GM19455 (cell line): ENCODE measurements around the gene DCTN2.
"Not testable (repeated sequence)": the region's sequence is repeated elsewhere in the genome, so short reads cannot be mapped to it uniquely, and the experiment has no call there.

Experiments used
- ATAC-seq: cut with Tn5 transposase; IDR thresholded peaks from one replicate; pipeline ENCODE4 v1.9.1; 2021; ENCODE audit not compliant: unreplicated experiment

DCTN2 gene

DNA sequence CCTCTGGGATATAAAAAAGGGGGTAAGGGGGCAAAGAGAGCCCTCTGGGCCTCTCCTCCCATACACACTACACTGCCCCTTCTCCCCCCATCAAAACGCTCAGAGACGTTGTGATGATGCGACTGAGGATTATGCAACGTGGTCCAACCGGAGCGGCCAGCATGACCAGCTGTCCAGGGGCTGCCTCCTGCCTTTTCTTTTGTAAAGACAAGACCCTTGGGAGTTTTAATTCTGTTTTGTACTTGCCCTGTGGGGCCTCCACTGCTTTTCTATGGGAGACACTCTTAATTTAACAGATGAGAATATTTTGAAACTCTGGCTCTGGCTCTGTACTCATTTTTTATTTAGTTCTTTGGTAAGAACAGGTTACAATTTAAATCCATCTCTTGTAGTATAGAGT, 17.2 kb downstream of the DCTN2 start:
- no peak for ATAC-seq

DNA sequence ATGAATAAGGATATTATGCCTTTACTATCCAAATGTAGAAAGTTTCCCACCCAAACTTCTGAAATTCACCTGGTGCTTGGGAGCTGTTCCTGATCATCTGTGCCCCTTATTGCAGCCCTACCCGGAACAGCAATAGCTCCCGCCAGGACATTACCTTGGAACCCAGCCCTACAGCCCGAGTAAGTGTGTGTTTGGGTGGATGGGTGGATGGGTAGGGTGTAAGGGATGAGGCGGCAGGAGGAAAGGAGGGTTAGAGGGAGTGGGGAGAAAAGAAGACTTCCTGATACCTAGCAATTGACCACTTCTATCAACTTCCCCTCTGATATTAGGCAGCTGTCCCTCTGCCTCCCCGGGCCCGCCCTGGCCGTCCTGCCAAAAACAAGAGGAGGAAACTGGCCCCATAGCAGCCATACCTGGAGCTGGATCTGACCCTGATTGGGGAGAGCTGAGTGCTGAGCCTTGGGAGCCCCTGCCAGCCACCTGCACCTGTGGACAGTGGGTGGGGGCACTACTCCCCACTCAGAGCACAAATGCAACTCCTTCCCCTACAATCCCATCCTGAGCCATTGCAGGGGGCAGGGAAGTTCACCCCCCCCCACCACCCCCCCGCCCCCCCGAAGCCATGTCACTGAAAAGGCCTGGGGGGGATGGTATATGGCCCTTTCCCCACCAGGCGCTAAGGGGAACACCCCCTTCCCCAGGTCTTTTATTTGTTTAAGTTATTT, 18.0 kb downstream of the DCTN2 start:
- no peak for ATAC-seq

DNA sequence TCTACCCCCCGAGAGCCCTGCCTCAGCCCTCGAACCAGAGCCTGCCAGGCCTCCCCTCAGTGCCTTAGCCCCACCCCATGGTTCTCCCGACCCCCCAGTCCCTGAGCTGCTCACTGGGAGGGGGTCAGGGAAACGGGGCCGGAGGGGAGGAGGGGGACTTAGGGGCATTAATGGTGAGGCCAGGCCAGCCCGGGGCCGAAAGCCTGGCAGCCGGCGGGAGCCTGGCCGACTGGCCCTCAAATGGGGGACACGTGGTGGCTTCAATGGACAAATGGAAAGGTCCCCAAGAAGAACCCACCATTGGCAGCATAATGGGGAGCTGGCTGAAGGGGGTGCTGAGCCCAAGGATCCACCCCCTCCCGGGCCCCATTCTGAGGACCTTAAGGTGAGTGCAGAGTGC, 18.8 kb downstream of the DCTN2 start:
- ATAC-seq, result no peak

DNA sequence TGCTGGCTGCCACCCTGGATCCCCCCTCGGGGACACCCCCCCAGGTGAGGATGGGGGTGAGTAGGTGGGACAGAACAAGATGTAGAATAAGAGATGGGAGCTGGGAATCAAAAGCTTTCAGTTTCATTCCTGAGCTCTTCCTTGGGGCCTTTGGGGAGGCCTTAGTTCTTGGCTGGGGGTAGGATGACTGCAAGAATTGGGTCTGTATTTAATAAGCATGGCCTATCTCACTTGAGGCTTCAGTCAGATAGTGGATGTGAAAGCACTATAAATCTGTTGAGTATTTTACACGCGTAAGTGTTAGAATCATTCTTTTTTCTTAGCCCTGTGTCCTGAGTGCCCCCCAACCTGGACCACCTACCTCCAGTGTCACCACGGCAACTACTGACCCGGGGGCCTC, 19.8 kb downstream of the DCTN2 start:
- ATAC-seq, result no peak

DNA sequence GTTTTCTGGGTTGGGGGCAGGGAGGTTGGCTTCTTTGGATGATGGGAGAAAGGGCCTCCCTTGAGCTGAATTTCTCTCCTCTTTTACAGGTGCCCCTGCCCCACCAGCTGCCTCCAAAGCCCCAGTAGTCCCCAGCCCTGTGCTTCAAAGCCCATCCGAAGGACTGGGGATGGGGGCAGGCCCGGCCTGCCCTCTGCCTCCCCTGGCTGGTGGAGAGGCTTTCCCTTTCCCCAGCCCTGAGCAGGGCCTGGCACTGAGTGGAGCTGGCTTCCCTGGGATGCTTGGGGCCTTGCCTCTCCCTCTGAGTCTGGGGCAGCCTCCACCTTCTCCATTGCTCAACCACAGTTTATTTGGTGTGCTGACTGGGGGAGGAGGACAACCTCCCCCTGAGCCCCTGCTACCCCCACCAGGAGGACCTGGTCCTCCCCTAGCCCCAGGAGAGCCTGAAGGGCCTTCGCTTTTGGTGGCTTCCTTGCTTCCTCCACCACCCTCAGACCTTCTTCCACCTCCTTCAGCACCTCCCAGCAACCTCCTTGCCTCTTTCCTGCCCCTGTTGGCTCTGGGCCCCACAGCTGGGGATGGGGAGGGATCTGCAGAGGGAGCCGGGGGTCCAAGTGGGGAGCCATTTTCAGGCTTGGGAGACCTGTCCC, 20.4 kb downstream of the DCTN2 start:
- no peak for ATAC-seq

DNA sequence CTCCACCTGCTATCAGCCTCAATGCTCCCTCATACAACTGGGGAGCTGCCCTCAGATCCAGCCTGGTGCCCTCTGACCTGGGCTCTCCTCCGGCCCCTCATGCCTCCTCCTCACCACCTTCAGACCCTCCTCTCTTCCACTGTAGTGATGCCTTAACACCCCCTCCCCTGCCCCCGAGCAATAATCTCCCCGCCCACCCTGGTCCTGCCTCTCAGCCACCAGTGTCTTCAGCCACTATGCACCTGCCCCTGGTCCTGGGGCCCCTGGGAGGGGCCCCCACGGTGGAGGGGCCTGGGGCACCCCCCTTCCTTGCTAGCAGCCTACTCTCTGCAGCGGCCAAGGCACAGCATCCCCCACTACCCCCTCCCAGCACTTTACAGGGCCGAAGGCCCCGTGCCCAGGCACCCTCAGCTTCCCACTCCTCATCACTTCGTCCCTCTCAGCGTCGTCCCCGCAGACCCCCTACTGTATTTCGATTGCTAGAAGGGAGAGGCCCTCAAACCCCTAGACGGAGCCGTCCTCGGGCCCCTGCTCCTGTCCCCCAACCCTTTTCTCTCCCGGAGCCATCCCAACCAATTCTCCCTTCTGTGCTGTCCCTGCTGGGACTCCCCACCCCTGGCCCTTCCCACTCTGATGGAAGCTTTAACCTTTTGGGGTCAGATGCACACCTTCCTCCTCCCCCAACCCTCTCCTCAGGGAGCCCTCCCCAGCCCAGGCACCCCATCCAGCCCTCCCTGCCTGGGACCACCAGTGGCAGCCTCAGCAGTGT, 21.2 kb downstream of the DCTN2 start:
- ATAC-seq, result no peak

DNA sequence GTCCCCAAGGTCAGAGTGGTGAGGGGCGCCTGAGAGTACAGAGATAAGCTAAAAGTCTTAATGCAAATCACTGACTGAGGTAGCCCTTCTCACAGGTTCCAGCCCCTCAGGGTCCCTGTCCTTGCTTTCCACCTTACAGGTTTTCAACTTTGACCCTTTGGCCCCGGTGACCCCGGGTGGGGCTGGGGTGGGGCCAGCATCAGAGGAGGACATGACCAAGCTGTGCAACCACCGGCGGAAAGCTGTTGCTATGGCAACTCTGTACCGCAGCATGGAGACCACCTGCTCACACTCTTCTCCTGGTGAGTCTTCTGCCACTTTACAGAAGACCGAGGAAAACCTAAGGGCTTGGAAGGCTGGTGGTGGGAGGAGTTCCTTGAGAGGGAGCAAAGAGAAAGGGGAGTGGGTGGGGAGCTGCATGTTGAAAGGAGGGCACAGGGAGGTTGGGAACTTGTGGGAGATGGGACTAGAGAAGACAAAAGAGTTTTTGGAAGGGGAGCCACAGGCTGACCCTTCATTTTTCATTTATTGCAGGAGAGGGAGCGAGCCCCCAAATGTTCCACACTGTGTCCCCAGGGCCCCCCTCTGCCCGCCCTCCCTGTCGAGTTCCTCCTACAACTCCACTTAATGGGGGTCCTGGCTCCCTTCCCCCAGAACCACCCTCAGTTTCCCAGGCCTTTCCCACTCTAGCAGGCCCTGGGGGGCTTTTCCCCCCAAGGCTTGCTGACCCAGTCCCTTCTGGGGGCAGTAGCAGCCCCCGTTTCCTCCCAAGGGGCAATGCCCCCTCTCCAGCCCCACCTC, 22.0 kb downstream of the DCTN2 start:
- no peak for ATAC-seq

DNA sequence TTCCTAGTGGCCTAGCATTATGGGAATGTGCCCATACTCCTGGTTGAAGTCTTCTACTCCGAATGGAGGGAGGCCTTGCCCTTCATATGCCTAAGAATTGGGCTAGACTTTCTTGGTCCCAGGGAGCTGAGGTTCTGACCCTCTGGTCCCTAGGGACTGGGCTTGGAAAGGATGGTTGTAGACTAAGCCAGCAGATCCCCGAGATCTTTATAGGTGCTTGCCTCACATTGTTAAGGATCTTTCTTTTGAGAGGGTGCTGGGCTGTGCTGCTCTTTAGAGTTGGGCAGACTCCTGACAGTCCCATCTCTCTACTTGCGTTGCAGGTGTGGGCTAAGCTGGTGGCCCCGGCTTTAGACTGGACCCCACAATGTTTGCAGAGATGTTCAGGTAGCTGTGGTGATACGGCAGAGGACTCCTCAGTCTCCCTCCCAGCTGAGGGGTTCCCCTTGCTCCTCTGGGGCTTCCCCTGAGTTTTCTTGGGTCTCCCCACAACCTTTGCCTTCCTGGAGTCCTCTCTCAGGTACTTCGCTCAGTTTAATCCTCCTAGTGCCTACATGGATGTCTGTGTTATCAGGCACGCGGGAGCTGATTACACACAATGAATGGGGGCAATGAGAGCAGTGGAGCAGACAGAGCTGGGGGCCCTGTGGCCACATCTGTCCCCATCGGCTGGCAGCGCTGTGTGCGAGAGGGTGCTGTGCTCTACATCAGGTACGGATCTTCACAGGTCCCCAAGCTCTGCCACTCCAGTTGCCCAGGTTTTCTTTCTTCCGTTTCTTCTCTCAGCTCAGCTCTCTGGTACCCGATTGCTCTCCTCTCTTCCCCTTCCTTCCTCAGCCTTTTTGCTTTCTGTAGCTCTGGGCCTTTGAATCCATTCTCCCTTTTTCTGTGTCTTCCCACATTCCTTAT, 23.0 kb downstream of the DCTN2 start:
- no peak for ATAC-seq

DNA sequence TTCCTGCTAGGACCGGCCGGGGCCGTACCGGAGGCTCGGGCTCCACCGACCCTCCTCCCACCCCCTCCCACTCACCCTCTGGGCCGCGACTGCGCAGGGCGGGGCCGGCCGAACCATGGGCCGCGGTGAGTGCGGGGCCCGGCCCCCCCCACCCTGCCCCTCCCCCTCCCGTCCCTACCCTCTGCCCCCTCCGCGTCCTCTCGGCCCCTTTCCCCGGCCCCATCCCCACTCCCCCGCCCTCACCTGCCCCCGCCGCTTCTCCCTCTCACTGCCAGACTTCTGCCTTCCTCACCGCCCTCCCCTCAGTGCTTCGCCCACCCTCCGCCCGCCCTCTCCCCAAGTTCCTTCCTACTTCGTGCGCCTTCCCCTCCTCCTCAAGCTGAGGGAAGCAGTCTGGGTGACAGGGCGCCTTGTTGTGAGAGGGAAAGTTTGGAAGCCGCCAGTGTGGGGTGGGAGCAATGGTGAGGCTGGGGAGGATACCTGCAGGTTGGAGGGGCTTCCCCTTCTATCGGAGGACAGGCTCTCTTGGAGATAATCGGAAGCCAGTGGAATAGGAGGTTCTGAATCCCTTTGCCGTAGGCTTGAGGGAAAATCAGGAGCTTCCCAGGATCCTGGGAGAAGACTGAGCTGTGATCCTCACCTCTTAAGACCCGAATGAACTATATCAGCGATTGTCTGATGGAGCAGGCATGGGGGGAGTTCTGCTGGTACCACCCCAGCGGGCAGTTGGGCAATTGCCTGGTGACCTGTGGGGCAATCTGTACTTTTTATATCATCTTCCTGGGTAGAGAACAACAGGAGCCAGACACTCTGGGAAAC, 23.9 kb downstream of the DCTN2 start:
- ATAC-seq, result no peak

DNA sequence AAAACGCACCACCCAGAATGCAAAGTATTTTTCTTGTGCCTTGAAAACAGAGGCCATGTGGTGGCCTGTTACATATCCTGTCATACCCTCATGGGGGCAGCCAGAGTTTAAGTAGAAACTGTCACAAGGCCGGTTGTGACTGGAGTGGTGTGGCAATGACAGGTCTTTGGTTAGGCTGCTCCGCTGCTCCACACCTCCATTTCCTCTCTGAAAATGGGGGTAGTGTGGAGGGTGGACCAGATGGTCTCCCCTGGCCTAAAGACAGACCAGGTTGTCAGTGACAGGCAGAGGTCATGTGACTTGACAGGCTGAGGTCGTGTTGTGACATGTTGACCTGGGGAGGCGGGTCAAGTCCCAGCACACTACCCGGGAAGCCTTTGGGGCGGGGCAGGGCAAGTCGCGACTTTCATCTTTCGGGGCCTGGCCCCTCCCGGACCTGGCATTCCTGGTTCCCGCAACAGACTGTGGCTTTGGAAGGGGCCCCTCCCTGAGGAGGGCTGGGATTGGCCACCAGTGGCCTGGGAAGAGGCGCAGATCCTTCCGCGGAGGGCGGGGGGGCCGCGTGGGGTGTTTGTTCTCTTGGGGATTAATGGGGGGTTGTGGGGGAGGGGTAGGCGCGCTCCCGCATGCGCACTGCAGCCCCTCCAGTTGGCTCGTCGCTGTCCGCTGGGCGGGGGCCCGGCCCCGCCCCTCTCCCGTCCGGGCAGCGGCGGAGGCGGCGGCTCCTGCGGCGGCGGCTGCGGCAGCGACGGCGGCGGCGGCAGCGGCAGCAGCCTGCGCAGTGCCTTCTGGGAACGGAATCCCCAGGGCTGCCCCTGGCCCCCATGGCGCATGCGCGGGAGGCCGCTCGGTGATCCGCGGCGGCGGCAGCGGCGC, 24.7 kb downstream of the DCTN2 start, which contains the start of gene MBD6:
MBD6 (plus strand) TSS at position 814 of the 876 bp plus-strand sequence. CDS start 1,480 bp downstream, outside the sequence.
- peak; percentile 48 for ATAC-seq

DNA sequence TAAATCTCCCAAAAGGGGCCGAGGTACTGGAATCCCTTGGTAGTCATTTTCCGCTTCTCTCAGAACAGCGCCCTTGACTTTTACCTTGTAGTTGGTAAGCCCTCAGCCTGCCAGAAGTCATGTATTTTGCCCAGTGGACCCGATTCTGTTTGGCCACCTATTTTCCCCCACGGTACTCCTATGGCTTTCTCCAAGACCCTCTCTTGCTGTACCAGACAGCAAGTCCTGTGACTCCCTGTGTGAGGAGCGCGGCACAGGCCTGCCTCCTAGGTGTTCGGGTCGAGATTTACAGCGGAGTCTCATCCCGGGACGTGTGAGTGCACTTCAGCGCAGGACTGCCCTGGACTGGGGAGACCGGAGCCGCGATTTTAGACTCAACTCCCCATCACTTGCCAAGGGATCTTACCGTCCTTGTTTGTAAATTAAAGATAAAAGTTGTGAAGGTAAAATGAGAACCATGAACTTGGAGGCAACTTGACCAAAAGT, 25.4 kb downstream of the DCTN2 start:
- ATAC-seq, result no peak

DNA sequence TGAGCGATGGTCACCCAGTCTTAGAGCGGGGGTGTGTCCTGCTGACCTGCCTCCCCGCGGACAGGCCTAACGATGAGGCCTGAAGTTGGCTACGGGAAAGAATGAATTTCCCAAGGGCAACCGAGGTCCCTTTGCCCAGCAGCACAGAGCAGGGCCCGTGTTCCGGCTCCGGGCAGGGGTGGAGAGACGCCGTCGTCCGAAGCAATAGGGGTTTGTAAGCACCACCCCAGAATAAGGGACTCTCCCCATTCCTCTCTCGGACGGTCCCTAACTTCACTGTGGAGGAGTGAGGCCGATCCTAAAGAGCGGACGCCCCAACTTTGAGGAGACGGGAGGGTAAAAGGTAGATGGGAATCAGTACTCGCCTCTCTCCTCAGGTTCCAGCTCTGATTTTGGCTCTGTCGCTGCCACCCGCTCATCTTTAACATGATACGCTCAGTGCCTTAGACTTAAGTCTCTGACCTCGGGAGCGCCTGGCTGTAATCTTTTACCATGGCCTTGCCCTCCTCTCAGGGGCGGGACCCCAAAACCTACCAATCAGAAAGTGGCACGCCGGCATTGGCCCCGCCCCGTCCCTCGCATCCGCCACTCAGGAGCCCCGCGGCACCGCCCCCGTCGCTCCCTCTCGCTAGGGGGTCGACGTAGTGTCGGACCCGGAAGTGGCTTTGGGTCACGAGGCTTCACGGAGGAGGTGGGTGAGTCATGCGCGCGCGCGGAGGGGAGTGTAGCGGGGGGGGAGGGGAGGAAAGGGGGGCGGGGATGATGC, 26.8 kb downstream of the DCTN2 start, which contains the start of gene DDIT3:
DDIT3 (minus strand) TSS at position 462 of the 766 bp plus-strand sequence. CDS start 3,108 bp downstream, outside the sequence.
- ATAC-seq, result peak; percentile 73

DNA sequence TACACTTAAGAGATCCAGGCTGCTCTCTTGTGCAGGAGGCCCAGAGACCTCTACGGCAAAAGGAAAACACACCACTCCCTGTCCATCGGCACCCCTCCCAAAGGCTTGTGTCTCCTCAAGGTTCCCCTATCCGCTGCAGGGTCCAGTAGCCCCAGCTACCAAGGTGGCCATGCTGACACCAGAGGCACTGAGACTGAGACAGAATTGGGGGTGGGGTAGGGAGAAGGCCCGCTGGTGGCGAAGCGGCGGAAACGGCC, 27.3 kb downstream of the DCTN2 start:
- ATAC-seq, result peak; percentile 0

DNA sequence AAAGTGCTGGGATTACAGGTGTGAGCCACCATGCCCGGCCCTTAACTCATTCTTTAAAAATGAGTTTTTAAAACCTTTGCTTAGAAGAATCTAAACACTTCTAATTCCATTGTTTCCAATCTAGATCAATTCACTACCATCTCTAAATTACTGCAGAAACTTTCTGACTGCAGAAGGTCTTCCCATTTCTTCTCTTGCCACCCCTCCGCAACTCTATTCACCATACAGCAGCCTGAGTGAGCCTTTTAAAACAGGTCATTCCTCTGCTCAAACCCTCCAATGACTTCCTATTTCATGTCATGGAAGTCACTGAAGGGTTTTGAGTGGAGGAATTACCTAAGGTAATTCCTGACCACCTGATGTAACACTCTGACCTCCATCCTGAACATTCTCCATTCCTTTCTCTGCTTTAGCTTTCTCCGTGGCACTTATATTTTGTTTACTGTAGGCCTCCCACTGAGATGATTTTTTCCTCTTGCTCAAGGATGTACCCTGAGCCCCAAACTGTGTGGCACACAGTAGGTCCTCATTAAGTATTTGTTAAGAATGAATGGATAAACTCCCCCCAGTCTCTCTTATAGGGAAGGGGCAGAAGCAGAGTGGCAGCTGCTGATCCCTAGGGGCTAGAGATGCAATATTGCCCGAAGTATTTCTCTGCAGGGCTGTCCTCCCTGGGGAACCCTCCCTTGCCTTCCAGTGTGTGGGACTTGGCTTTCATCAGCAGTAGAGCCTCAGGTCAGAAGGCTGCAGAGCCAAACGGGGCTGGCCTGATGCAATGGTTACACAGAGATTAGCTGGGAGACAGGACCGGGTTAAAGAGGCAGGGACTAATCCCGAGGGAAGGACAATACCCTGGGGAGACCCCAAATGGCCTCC, 27.8 kb downstream of the DCTN2 start:
- no peak for ATAC-seq

DNA sequence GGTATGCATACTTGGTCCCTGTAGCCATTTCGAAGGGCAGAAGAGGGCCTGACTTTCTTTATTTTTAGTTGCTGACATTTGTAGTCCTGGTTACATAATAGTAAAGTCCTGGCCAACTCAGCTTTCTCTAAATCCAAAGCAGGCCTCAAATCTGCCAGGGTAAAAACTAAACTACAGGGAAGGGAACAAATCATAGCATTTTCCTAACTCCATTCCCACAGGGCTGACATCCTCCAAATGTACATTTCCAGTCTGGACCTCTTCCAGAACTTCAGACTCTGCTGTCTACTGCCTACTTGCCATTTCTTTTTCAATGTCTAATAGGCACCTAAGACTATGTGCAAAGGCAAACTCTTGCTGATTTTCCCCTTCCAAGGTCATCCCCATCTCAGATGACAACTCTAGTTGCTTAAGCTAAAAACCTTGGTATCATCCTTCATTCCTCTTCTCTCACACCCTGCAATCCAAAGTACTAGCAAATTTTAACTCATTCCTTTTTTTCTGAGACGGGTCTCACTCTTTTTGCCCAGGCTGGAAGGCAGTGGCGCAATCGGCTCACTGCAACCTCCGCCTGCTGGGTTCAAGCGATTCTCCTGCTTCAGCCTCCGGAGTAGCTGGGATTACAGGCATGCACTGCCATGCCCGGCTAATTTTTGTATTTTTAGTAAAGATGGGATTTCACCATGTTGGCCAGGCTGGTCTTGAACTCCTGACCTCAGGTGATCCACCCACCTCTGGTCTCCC, 28.6 kb downstream of the DCTN2 start:
- ATAC-seq, result no peak

DNA sequence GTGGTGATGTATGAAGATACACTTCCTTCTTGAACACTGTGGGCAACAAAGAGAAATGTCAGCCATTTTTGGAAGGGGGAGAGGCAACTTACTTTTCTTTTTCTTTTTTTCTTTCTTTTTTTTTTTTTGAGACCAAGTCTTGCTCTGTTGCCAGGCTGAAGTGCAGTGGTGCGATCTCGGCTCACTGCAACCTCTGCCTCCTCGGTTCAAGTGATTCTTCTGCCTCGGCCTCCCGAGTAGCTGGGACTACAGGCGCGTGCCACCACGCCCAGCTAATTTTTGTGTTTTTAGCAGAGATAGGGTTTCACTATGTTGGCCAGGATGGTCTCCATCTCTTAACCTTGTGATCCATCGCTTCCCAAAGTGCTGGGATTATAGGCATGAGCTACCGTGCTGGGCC, 29.3 kb downstream of the DCTN2 start:
- not testable (repeated sequence) for ATAC-seq
